Stimulated activated CD8-positive, alpha-beta memory T cell treated with anti-CD3 and anti-CD28 coated beads, Interleukin-7, amount 100 ng/mL, for 4 hours (primary cell): ENCODE measurements around the gene RBM19.

Source experiments
- DNase-seq, 2 donors: peaks; one replicate each; pipeline ENCODE4 v3.0.0-alpha.2; 2020; ENCODE audit warnings: low read depth in 2 of 2

The RBM19 gene

GRCh38 chr12:113990250-113991223 is 24.4 kb upstream of the RBM19 start:
- no peak for DNase-seq

- no peak for DNase-seq
These were observed 22.9 kb upstream of the RBM19 start for GRCh38 chr12:113988976-113989375.

- DNase-seq, result no peak
These were observed 21.9 kb upstream of the RBM19 start for GRCh38 chr12:113988064-113988451.

- no peak for DNase-seq
These were observed 21.3 kb upstream of the RBM19 start for GRCh38 chr12:113987261-113988063.

- no peak for DNase-seq
These were observed 18.3 kb upstream of the RBM19 start for GRCh38 chr12:113984464-113984863.

DNA sequence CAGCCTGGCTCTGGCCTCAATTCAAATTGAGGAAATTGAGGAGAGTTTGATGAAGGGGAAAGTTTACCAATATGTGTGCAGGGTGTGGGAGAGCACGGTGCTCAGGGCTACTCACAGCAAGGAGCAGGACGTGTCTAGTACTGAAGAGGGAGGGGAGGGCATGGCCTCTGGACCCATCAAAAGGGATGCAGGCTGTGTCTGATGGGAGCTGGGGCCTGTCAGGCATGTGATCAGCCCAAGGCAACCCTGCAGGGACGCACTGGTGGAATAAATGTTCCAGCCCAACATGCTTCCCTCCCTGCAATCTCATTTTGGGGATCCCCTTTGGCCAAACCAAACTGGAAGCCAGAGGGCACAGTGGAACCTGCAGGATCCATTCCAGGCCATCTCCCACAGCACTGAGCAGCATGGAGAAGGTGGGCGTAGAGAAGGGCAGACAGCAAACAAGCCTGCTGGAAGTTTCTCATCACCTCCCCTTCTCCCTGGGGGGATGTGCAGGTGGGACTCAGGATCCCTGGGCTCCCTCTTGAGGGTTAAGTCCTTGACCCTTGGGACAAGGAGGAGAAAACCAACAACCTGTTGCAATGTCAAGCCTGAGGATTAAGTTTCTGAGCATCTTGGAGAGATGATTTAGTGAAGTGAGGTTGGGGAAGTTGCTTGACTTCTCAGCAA is 17.8 kb upstream of the RBM19 start:
- DNase-seq, result no peak

GRCh38 chr12:113983265-113983664 is 17.1 kb upstream of the RBM19 start:
- no peak for DNase-seq

DNA sequence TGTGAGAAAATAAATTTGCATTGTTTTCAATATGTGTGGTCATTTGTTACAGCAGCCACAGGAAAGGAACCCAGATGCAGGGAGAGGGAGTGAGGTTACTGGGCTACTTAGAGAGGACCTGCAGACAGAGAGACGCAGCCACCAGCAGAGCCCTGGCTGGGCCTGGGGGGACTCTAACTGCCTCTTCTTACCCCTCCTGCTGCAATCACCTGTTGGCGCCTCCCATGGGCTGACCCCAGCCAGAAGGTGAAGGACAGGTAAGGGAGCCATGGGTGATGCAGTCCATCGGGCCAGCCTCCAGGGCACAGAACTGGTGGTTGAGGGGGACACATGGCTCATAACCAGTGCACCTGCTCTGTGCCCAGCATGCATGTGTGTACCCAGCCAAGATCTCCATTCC is 15.8 kb upstream of the RBM19 start:
- no peak for DNase-seq

DNA sequence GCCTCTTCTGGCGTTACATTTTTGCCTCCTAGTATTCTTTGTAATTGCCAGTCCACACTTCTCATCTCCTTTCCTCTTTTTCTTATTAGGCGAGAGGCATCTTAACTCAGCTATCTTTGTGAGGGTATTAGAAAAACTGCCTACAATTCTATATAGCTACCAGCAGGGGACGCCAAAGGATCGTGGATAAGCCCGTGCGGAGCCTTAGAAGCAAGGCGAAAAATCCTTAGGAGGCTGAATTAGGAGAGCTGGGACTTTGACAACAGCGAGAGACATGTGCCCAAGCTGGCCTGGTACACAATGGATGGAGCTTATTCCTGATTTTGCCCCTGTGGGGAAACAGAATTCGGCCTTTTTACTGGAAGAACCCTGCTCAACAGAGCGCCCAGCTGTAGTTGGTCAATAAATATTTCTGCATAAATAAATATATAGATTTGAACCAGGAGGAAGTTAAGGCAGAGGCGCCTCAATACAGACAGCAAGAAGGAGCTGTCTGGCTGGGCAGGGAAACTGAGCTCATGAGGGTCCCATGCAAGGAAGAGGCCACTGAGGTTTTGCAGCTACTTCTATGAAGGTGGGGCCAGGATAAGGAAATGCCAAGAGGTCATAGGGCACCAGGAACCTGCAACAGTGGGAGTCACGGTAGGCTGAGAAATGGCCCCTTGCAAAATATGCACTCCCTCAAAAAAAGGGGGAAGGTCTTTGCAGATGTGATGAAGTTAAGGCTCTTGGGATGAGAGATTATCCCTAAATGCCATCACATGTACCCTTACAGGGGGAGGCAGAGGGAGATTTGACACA is 14.6 kb upstream of the RBM19 start:
- no peak for DNase-seq

GRCh38 chr12:113980054-113980453 is 13.9 kb upstream of the RBM19 start:
- no peak for DNase-seq

DNA sequence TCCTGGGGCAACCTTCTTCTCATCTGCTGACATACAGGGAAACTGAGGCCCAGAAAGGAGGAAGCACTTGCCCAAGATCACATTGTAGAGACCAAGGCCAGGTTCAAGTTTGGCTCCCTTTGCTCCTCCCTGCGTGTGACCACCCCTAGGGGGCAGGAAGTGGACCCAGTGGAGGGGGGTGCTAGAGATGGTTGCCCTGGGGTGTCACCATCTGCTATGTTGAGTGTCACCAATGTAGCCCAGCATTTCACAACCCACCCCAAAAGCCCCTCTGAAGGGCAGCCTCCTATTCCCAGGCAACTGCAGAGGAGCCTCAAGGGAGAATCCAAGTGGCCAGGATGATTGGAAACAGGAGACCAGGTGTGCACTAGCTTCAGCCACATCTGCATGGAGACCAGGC is 12.0 kb upstream of the RBM19 start:
- no peak for DNase-seq

DNA sequence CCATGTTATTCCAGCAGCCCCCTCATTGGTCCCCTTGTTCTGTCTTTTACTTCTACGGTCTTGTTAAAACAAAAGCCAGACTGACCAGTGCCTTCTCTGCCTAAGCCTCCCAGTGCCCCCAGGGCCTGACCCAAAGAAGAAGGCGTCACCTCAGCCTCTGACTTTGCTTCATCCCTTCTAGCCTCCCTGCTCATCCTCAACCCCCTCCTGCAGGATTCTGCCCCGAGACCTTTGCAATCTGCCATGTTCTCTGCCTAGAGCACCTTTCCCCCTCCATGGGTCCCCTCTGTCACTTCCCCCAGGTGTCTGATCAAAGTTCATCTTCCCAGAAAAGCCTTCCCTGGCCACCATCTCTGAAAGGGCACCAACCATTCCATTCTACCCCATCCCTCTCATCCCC is 7.9 kb upstream of the RBM19 start:
- DNase-seq, result no peak

- no peak for DNase-seq
These were observed 7.2 kb upstream of the RBM19 start for GRCh38 chr12:113973109-113973904.

DNA sequence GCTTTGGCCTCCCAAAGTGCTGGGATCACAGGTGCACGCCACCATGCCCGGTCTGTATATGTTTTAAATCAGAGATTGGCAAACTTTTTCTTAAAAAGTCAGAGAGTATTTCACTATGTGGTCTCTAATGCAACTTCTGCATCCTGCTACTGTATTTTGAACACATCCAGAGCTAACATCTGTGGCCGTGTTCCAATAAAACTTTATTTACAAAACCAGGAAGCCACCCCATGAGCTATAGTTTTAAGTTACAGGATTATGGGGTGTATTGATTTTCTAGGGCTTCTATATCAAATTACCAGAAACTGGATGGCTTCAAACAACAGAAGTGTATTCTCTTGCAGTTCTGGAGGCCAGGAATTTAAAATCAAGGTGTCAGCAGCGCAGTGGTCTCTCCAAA is 5.3 kb upstream of the RBM19 start:
- no peak for DNase-seq

DNA sequence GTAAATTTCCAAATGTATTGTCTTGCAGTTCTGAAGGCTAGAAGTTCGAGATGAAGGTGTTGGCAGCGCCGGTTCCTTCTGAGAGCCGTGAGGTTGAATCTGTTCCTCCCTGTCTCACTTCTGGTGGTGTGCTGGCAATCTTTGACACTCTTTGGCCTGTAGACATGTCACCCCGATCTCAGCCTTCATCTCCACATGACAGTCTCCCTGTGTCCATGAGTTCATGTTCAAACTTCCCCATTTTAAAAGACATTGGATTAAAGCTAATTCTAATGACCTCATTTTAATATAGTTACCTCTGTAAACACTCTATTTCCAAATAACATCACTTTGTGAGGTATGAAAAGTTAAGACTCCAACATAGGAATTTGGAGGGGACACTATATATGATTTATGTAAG is 4.1 kb upstream of the RBM19 start:
- DNase-seq, result no peak

GRCh38 chr12:113967368-113967767 is 1.2 kb upstream of the RBM19 start:
- DNase-seq, result no peak

DNA sequence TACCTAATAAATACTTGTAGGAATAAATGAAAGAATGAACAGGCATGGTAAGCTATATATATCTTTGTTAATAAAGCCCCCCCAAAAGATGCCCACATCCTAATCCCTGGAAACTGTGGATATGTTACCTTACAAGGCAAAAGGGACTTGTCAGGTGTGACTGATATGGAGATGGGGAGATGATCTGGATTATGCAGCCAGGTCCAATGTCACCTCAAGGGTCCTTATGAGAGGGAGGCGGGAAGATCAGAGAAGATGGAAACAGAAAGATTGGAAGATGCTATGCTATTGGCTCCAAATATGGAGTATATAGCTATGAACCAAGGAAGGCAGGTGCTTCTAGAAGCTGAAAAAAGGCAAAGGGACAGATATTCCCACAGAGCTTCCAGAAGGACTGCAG is 3.4 kb downstream of the RBM19 start:
- DNase-seq, result no peak

GRCh38 chr12:113961921-113962710 is 4.0 kb downstream of the RBM19 start:
- DNase-seq, result no peak

GRCh38 chr12:113960030-113960429 is 6.1 kb downstream of the RBM19 start:
- DNase-seq, result no peak

- DNase-seq, result no peak
These were observed 7.0 kb downstream of the RBM19 start for GRCh38 chr12:113959096-113959495.
